Caco-2 (cell line): ENCODE measurements around the gene PRXL2B. TPM values are rescaled to one million over a fixed set of nuclear protein-coding genes. Genes with fewer than 3 reads are reported as not detected.
"Not testable (repeated sequence)": the region's sequence is repeated elsewhere in the genome, so short reads cannot be mapped to it uniquely, and the experiment has no call there.

Experiments
- BruUV-seq: library from RNA; stranded (reverse); fragments of 400-500 nt; replicated peaks from 2 replicates; lab custom pipeline; 2021; lab: Mats Ljungman, UMichigan
- CTCF ChIA-PET: fragments of 300-600 bp; sonication (Branson Sonifier 250); formaldehyde crosslinking; loops from one replicate; lab custom pipeline; 2022; ENCODE audit warnings: antibody characterized with exemption; lab: Charles Lee
- POLR2A ChIA-PET: fragments of 300-600 bp; sonication (Branson Sonifier 250); formaldehyde crosslinking; loops from one replicate; lab custom pipeline; 2022; ENCODE audit warnings: antibody characterized with exemption; lab: Charles Lee
- DNase-seq, 2 experiments: peaks; one replicate each; pipeline versions ENCODE4 v3.0.0 to v3.0.0-alpha.2; 2020 to 2022
- H3K27me3 ChIP-seq: replicated peaks from 2 replicates; pipeline ENCODE4 v1.6.0; 2011; ENCODE audit warnings: low read length; ENCODE audit not compliant: control insufficient read depth, insufficient read depth
- H3K36me3 ChIP-seq: 2 replicates; pipeline ENCODE4 v1.5.1; 2011; ENCODE audit warnings: low read length; ENCODE audit not compliant: control insufficient read depth, insufficient read depth
- H3K4me1 ChIP-seq: fragments of 250-450 bp; sonication (Bioruptor Pico); 2 replicates; pipeline ENCODE4 v1.5.1; 2020; ENCODE audit warnings: mild to moderate bottlenecking
- H3K4me3 ChIP-seq: 2 replicates; pipeline ENCODE4 v1.5.1; 2011; ENCODE audit warnings: low read depth, mild to moderate bottlenecking, control low read depth, low read length
- H3K9me3 ChIP-seq: fragments of 250-450 bp; sonication (Bioruptor Pico); 2 replicates; pipeline ENCODE4 v1.5.1; 2020; ENCODE audit warnings: mild to moderate bottlenecking, moderate library complexity
- H3K27ac Mint-ChIP-seq: one replicate; pipeline ENCODE4 v1.8.0; 2022; ENCODE audit warnings: mixed read lengths; ENCODE audit not compliant: unreplicated experiment
- H3K27me3 Mint-ChIP-seq: one replicate; pipeline ENCODE4 v1.8.0; 2022; ENCODE audit warnings: mixed read lengths; ENCODE audit not compliant: insufficient read depth, unreplicated experiment
- H3K36me3 Mint-ChIP-seq: one replicate; pipeline ENCODE4 v1.8.0; 2022; ENCODE audit warnings: mild to moderate bottlenecking, mixed read lengths; ENCODE audit not compliant: insufficient read depth, unreplicated experiment
- H3K4me1 Mint-ChIP-seq: one replicate; pipeline ENCODE4 v1.8.0; 2022; ENCODE audit warnings: low read depth, mixed read lengths; ENCODE audit not compliant: unreplicated experiment
- H3K4me3 Mint-ChIP-seq: one replicate; pipeline ENCODE4 v1.8.0; 2022; ENCODE audit warnings: mild to moderate bottlenecking, moderate library complexity, mixed read lengths; ENCODE audit not compliant: unreplicated experiment
- H3K9me3 Mint-ChIP-seq: one replicate; pipeline ENCODE4 v1.8.0; 2022; ENCODE audit warnings: mixed read lengths; ENCODE audit not compliant: unreplicated experiment
- intact Hi-C: fragments of 100-400 bp; cut with micrococcal nuclease; formaldehyde crosslinking; loops from one replicate; pipeline ENCODE4 v1.10.0; 2022; ENCODE audit not compliant: unreplicated experiment
- total RNA-seq: library from RNA; stranded (reverse); gene quantifications from 2 replicates; pipeline ENCODE4 v1.2.3, GENCODE V29; 2022
- TF ChIP-seq, protein P1 (sequence below), 2 experiments: fragments of 200-600 bp in 1 of 2; IDR thresholded peaks; 1 replicate in 1 of 2; 2 replicates in 1 of 2; pipeline versions ENCODE4 v1.5.1 to v1.8.0; 2011 to 2022; ENCODE audit warnings: antibody characterized with exemption in 1 of 2, control low read depth in 1 of 2, inconsistent platforms in 1 of 2, low read depth in 1 of 2, low read length in 1 of 2, mild to moderate bottlenecking in 1 of 2, moderate library complexity in 1 of 2; ENCODE audit not compliant: insufficient read depth in 1 of 2, severe bottlenecking in 1 of 2, unreplicated experiment in 1 of 2

Gene PRXL2B
- total RNA-seq, 1 experiment from 2014 or later, result 16.2 TPM

DNA sequence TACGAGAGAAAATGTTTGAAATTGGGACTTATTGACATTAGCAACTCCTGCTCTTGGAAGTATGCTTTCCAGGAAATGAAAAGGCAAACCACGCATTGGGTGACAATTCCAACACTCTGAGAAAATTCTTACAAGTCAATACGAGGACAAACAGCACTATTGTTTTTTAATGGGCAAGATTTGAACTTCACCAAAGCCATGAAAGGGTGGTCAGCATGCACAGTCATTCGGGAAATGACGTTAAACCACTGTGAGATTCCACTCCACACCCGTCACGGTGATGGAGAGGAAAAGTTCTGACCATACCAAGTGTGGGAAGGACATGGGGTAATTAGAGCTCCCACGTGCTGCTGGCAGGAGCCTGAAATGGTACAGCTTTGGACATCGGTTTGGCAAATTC lies 12.2 kb upstream of the PRXL2B start:
- CTCF ChIA-PET, result no interaction called here

DNA sequence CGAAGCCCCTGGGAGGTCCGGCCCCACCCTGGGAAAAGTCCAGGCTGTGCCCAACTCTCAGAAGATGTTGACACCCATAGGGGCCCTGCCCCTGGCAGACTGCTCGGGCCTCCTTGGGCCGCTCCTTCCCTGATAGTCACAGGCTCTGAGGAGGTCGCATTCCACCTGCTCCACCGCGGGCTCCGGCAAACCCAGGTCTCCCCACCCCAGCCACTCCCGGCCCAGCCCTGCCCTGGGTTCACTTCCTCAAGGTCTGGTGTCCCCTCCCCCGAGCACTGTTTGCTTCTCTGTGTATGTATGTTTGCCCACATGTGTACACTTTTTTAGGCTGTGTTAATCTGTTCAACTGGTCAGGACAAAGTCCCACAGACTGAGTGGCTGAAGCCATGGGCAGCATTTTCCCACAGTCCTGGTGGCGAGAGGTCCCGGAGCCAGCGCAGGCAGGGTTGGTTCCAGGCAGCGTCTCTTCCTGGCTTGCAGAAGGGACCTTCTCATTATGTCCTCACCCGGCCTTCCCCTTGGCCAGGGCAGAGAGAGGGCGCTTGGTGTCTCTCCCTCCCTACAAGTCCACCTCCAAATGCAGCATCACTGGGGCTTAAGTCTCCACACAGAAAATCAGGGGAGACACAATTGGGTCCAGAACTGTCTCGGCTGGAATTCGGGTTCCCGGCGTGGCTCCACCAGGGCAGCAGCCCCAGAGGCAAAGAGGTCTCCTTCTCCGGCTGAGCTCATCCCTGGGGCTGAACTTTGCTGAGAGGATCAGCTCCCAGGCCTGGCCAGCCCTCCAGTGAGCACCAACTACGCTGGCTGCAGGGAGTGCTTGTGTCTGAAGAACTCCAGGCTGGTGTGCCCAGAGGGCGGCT lies 10.5 kb upstream of the PRXL2B start:
- ChIA-PET CTCF (no interaction called here), POLR2A (no interaction called here)
- Histone ChIP-seq H3K27me3 (no peaks in the 10 kb centered on the region), H3K4me3 (no peak overlapping the region), H3K36me3 (no peaks in the 10 kb centered on the region), H3K9me3 (no peaks in the 10 kb centered on the region), H3K4me1 (peaks cover 12% of the 10 kb centered on the region; the same call in 1 of the 2 replicates)
- H3K36me3 Mint-ChIP-seq, result peaks cover 6% of the 10 kb centered on the region
- no peak overlapping the region for H3K4me3 Mint-ChIP-seq
- intact Hi-C loops, result no loop called here
- TF ChIP-seq, protein P1, sequence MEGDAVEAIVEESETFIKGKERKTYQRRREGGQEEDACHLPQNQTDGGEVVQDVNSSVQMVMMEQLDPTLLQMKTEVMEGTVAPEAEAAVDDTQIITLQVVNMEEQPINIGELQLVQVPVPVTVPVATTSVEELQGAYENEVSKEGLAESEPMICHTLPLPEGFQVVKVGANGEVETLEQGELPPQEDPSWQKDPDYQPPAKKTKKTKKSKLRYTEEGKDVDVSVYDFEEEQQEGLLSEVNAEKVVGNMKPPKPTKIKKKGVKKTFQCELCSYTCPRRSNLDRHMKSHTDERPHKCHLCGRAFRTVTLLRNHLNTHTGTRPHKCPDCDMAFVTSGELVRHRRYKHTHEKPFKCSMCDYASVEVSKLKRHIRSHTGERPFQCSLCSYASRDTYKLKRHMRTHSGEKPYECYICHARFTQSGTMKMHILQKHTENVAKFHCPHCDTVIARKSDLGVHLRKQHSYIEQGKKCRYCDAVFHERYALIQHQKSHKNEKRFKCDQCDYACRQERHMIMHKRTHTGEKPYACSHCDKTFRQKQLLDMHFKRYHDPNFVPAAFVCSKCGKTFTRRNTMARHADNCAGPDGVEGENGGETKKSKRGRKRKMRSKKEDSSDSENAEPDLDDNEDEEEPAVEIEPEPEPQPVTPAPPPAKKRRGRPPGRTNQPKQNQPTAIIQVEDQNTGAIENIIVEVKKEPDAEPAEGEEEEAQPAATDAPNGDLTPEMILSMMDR (IDR thresholded peaks at IDR 0.05; ENCODE audit: insufficient read depth in 1 of 2, low read depth in 1 of 2, low read length in 1 of 2, severe bottlenecking in 1 of 2, unreplicated experiment in 1 of 2), result no peak
- no peak overlapping the region for H3K27ac Mint-ChIP-seq
- BruUV-seq, result no TSS peak
- H3K9me3 Mint-ChIP-seq, result peaks cover 16% of the 10 kb centered on the region
- peak; percentile 49 to 75 for DNase-seq
- H3K4me1 Mint-ChIP-seq, result no peaks in the 10 kb centered on the region
- H3K27me3 Mint-ChIP-seq, result no peaks in the 10 kb centered on the region

More for the DNA sequence above, 12.2 kb upstream of the PRXL2B start:
- Histone ChIP-seq H3K9me3 (no peaks in the 10 kb centered on the region), H3K4me3 (no peak overlapping the region), H3K36me3 (no peaks in the 10 kb centered on the region), H3K27me3 (no peaks in the 10 kb centered on the region), H3K4me1 (peaks cover 12% of the 10 kb centered on the region; the same call in 1 of the 2 replicates)
- no TSS peak for BruUV-seq
- Mint-ChIP-seq H3K4me3 (no peak overlapping the region), H3K27me3 (no peaks in the 10 kb centered on the region), H3K36me3 (peaks cover 6% of the 10 kb centered on the region), H3K4me1 (no peaks in the 10 kb centered on the region), H3K27ac (no peak overlapping the region), H3K9me3 (peaks cover 16% of the 10 kb centered on the region)
- no peak for DNase-seq
- TF ChIP-seq, protein P1 (IDR thresholded peaks at IDR 0.05; ENCODE audit: insufficient read depth in 1 of 2, low read depth in 1 of 2, low read length in 1 of 2, severe bottlenecking in 1 of 2, unreplicated experiment in 1 of 2), result no peak
- POLR2A ChIA-PET, result no interaction called here
- intact Hi-C loops, result no loop called here

DNA sequence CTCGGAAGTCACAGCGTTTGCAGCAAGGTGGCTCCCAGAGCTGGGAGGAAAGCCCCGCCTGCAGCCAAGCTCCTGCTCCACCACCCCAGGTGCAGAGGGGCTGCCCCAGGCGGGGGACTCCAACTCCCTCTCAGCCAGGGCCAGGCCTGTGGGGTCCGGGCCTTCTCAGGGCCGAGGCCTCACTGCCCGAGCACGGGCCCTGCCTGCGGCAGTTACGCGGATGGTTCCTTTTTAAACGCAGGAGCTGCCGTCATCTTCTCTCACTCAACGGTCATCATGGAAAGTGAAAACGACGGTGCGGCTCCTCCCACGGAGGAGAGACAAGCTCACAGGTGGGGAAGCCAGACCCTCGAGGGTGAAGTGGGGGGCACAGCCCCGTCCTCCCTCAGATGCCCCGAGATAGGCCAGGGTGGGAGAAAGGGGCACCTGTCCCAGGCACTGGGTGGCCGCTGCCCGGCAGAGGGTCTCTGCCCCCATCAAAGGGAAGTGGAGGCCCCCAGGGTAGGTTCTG lies 9.0 kb upstream of the PRXL2B start:
- not testable (repeated sequence) for BruUV-seq, H3K27ac Mint-ChIP-seq

More for the DNA sequence above, 9.0 kb upstream of the PRXL2B start:
- H3K4me3 Mint-ChIP-seq, DNase-seq, intact Hi-C loops, H3K4me3 ChIP-seq, H3K27me3 ChIP-seq, H3K36me3 ChIP-seq, H3K27me3 Mint-ChIP-seq, CTCF ChIA-PET, H3K4me1 Mint-ChIP-seq, H3K36me3 Mint-ChIP-seq, H3K9me3 ChIP-seq, POLR2A ChIA-PET: not testable (repeated sequence)
- H3K9me3 Mint-ChIP-seq, result peaks cover 15% of the 10 kb centered on the region
- peaks cover 12% of the 10 kb centered on the region; the same call in 1 of the 2 replicates for H3K4me1 ChIP-seq
